Measurements from ENCODE around the gene GET3.
"Not testable (repeated sequence)": the region's sequence is repeated elsewhere in the genome, so short reads cannot be mapped to it uniquely, and the experiment has no call there.

Gene GET3

DNA sequence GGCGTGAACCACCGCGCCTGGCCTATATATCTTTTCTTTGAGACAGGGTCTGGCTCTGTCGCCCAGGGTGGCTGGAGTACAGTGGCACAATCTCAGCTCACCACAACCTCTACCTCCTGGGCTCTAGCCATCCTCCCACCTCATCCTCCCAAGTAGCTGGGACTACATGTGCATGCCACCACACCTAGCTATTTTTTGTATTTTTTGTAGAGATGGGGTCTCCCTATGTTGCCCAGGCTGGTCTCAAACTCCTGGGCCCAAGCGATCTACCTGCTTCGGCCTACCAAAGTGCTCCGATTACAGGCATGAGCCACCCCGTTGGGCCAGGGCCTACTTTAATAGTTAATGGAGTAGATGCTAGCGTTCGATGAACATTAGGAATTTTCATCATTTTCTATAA is 17.0 kb upstream of the GET3 start:
- H3K27ac ChIP-seq = peak overlapping the region; percentile 95
- TF ChIP-seq, protein P1, sequence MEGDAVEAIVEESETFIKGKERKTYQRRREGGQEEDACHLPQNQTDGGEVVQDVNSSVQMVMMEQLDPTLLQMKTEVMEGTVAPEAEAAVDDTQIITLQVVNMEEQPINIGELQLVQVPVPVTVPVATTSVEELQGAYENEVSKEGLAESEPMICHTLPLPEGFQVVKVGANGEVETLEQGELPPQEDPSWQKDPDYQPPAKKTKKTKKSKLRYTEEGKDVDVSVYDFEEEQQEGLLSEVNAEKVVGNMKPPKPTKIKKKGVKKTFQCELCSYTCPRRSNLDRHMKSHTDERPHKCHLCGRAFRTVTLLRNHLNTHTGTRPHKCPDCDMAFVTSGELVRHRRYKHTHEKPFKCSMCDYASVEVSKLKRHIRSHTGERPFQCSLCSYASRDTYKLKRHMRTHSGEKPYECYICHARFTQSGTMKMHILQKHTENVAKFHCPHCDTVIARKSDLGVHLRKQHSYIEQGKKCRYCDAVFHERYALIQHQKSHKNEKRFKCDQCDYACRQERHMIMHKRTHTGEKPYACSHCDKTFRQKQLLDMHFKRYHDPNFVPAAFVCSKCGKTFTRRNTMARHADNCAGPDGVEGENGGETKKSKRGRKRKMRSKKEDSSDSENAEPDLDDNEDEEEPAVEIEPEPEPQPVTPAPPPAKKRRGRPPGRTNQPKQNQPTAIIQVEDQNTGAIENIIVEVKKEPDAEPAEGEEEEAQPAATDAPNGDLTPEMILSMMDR (conservative IDR thresholded peaks at IDR 0.05) = no peak

DNA sequence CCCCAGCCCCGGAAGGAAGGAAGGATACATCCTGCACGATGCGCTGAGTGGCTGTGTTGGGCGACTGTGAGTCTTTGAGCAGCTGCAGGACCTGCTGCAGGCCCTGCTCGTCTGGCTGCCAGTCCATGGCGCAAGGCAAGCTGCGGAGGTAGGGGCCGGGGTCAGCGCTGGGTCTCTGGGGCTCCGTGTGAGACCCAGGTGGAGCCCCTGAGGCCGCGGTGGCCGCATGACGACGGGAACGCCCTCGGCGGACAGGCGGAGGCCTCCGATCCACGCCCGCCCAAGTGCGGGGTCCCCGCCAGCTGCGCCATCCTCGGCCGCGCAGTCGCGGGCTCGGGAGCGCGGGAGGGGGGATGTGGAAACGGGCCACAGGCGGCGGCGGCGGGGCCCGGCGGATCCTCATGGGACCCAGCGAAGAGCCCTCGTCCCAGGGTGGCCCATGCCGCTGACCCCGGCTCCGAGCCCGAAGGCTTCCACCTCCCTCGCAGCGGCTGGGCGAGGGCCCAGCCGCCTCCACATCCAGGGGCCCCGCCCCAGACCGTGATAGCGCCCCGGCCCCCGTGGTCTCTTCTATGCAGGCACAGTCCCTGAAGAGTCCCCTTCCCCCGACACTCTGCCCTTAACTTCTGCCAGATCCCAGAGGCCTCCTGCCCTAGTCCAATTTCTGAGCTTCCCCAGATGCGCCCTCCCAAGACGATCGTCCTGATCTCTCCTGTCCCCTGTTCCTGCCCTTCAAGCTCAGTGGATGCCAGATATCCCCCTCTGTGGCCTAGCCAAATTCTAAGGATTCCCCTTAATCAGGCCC is 16.2 kb upstream of the GET3 start:
- TF ChIP-seq, protein P1 (conservative IDR thresholded peaks at IDR 0.05) = no peak
- peak overlapping the region; percentile 95 for H3K27ac ChIP-seq

DNA sequence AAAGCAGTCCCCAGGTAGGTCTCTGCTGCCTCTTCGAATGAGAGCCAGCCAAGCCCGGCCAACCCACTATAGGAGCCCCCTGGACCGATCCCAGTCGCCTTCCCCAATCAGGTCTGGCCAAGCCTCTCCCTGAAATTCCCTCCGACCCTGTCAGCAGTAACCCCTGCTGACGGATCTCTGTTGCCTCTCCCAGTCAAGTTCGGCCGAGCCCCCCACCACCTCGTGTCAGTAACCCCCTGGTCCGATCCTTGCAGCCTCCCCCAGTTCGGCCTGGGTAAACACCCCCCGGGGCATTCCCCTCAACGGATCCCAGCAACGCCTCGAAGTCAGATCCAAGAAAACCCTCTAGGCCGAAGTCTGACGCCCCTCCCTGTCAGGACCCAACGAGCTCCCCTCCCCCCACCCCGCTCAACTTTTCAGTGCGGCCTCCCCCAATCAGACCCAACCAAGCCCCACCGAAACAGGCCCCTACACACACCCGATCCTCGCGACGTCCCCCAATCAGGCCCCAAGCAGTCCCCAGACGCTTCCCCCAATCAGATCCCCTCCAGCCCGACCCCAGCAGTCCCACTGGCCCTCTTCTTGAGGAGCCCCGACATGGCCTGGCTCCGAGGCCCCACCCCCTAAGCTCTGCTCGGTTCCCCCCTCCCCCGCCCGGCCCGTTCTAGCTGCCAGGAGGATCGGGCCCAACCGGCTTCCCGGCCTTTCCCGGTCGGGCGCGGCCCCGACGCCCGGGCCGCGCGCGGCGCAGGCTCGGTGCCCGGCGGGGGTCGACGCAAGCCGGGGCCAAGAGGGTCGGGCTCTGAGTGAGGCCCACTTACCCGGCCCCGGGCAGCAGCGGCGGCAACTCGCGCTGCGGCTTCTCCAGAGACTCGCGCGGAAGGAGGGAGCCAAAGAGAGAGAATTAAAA is 15.4 kb upstream of the GET3 start:
- peak overlapping the region; percentile 95 for H3K27ac ChIP-seq
- TF ChIP-seq, protein P1 (conservative IDR thresholded peaks at IDR 0.05) = no peak

DNA sequence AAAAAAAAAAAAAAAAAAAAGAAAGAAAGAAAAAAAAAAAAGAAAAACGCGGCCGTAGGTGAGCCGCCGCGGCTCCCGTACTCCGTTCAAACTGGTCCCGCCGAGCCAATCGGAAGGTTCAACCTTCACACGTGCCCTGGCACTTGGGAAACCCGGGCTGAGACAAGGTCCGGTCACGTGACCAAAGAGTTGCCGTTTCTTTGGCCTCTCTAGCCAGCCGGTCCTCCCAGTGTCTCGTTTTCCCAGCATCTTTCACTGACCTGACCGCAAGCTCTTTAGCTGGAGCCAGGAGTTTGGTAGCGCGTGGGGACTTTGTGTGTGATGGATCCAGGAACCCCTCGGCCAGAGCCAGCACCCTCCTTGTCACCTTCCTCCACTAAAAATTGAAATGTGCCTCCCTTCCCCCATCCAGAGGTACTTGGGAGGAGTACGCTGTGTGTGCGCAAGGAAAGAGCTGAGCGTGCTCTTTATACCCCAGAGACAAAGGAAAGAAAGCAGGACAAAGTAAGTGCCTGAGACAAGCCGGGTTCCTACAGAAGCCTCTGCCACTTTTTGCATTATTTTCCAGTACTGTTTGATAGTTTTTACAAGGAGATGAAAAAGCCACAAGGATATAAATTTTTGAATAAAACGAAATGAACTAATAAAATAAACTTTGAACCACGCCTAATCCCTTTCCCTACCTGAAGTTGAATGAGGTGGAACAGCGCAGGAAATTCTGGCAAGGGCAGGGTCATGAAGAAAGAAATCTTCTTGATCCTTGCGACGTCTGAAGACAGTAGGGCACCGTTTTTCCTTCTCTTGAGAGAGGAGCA is 14.5 kb upstream of the GET3 start:
- peak overlapping the region; percentile 95 for H3K27ac ChIP-seq
- TF ChIP-seq, protein P1 (conservative IDR thresholded peaks at IDR 0.05) = no peak

DNA sequence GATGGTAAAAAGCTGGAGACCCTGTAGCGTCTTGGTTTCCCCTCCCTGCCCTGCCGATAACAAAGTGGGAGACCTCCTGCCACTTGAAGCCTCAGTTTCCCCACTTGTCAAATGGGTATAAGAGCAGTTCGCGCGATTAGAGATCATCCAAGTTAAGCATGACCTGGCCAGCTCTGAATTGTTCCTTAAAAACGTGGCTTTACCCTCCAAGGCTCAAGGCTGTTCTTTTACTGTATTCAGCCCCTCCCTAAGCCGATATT is 14.0 kb upstream of the GET3 start:
- H3K27ac ChIP-seq = peak overlapping the region; percentile 95
- TF ChIP-seq, protein P1 (conservative IDR thresholded peaks at IDR 0.05) = no peak

DNA sequence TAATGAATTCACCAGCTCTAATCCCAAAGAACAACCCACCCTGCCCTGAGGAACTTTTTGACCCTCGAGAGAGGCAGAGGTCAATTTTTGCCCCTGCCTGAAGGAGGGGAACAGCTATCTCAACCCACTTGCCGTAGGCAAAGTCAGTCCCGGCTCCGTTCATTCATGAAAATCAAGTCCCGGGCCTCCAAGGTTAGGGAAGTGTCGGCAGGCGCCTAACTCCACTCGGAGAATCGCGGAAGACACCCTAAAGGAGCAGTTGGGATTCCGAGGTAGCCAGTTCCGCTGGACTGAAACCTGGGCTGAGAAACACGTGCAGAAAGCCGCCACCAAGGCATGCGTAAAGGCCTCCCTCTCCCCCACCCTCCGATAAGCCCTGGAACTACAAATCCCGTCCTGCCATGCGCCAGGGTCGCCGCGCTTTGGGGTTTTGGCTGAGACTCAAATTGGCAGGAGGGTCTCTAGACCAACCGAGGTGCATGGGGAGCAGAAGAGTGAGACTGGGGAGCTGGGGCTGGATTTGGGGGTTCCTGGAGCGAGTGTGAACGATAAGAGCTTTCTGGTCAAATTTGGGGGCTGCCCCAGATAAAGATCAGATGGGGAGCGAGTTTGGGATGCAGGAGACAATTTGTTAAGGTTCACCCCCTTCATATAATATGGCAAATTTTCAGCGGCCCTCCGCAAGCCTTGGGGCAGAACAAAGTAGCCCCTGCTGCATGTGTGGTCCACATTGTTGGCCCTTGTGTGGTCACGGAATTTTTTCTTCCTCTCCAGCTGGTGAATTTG is 13.5 kb upstream of the GET3 start, which contains the start of gene TNPO2:
TNPO2 (minus strand) TSS at position 292 of the 786 bp plus-strand sequence. CDS start 2,955 bp downstream, outside the sequence.
- H3K27ac ChIP-seq = peak within 1 kb of the TSS; percentile 95
- TF ChIP-seq, protein P1 (conservative IDR thresholded peaks at IDR 0.05) = no peak

DNA sequence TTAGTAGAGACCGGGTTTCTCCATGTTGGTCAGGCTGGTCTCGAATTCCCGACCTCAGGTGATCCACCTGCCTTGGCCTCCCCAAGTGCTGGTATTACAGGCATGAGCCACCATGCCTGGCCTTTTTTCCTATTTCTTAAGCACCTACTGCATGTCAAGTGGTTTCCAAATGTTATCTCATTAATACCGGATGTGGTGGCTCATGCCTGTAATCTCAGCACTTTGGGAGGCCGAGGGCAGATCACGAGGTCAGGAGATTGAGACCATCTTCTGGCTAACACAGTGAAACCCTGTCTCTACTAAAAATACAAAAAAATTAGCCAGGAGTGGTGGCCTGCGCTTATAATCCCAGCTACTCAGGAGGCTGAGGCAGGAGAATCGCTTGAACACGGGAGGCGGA is 11.7 kb upstream of the GET3 start:
- not testable (repeated sequence) for H3K27ac ChIP-seq
